Transverse colon (tissue), 4 donors: ENCODE measurements around the gene MRPL24. TPM values are rescaled to one million over a fixed set of nuclear protein-coding genes. Genes with fewer than 3 reads are reported as not detected.

ENCODE experiments used
- DNase-seq: peaks from one replicate; pipeline ENCODE4 v3.0.0-alpha.2; 2019
- H3K27ac ChIP-seq, 4 donors: fragments of 200-600 bp; sonication (generic); 2 replicates each; pipeline ENCODE4 v1.5.1; 2016 to 2018; ENCODE audit warnings: inconsistent platforms in 4 of 4
- H3K27me3 ChIP-seq: fragments of 200-600 bp; sonication (generic); 2 replicates; pipeline ENCODE4 v1.5.1; 2017; ENCODE audit warnings: inconsistent platforms
- H3K36me3 ChIP-seq, 4 donors: fragments of 200-600 bp; sonication (generic); 2 replicates each; pipeline ENCODE4 v1.5.1; 2017 to 2019; ENCODE audit warnings: inconsistent platforms in 4 of 4
- H3K4me1 ChIP-seq, 4 donors: fragments of 200-600 bp; sonication (generic); 2 replicates each; pipeline ENCODE4 v1.5.1; 2017 to 2020; ENCODE audit warnings: inconsistent platforms in 4 of 4
- H3K4me3 ChIP-seq, 4 donors: fragments of 200-600 bp; sonication (generic); 1 replicate in 1 of 4; 2 replicates in 3 of 4; pipeline versions ENCODE4 v1.5.1 to v1.6.1; 2017 to 2019; ENCODE audit warnings: inconsistent platforms in 4 of 4
- H3K9me3 ChIP-seq, 2 donors: fragments of 200-600 bp; sonication (generic); 2 replicates each; pipeline ENCODE4 v1.5.1; 2017 to 2019; ENCODE audit warnings: inconsistent platforms in 2 of 2
- EP300 ChIP-seq: sonication (generic); formaldehyde crosslinking; IDR thresholded peaks from one replicate; pipeline ENCODE4 v1.6.1; 2017; ENCODE audit warnings: antibody characterized with exemption, low read depth
- POLR2A ChIP-seq: fragments of 450-650 bp; IDR thresholded peaks from one replicate; pipeline ENCODE4 v1.6.1; 2016; ENCODE audit warnings: antibody characterized with exemption, mild to moderate bottlenecking, moderate library complexity
- POLR2AphosphoS5 ChIP-seq, 3 donors: sonication (generic); formaldehyde crosslinking; IDR thresholded peaks; one replicate each; pipeline ENCODE4 v1.6.1; 2016; ENCODE audit warnings: antibody characterized with exemption in 3 of 3
- WGBS, 2 donors: methylation state at CpG; one replicate each; pipeline ENCODE4 v1.1.5; 2018; ENCODE audit warnings: low coverage in 1 of 2; 5-methylcytosine and 5-hydroxymethylcytosine counted together
- in situ Hi-C, 4 donors: fragments of 200-750 bp; cut with MboI; loops; one replicate each; pipeline versions ENCODE4 v1.15.0 to v1.15.1; 2017; ENCODE audit warnings: low sequenced_read_pairs in 3 of 4, low pct_ligation_motif_present in 1 of 4, low pct_unique_long_range_greater_than_20kb in 1 of 4
- intact Hi-C: fragments of 100-400 bp; cut with DNase I; formaldehyde crosslinking; loops from one replicate; pipeline ENCODE4 v1.15.1; 2023; ENCODE audit warnings: low total_unique reads
- total RNA-seq, 4 donors: library from RNA; depleted of rRNA; stranded (reverse); fragments of >200 nt; gene quantifications; one replicate each; pipeline ENCODE4 v1.1.0, GENCODE V29; 2016
- TF ChIP-seq, protein P1 (sequence below), 5 experiments: fragments of 200-600 bp in 3 of 5; fragments of 450-650 bp in 2 of 5; sonication (generic) in 3 of 5; IDR thresholded peaks; 1 replicate in 2 of 5; 2 replicates in 3 of 5; pipeline ENCODE4 v1.5.1; 2016 to 2017; ENCODE audit warnings: antibody characterized with exemption in 5 of 5, inconsistent platforms in 3 of 5, mild to moderate bottlenecking in 2 of 5, moderate library complexity in 1 of 5

The MRPL24 gene
- total RNA-seq, 4 donors from 2014 or later = 6.8 to 44.9 (median 37.1) TPM

- H3K27ac ChIP-seq = no peak overlapping the region
- in situ Hi-C loops = no loop called here
- intact Hi-C loops = no loop called here
- no peak for DNase-seq
- H3K27me3 ChIP-seq = no peaks in the 10 kb centered on the region
- no peak for TF ChIP-seq POLR2AphosphoS5 (IDR thresholded peaks at IDR 0.05)
- no peak for TF ChIP-seq EP300
- TF ChIP-seq, protein P1, sequence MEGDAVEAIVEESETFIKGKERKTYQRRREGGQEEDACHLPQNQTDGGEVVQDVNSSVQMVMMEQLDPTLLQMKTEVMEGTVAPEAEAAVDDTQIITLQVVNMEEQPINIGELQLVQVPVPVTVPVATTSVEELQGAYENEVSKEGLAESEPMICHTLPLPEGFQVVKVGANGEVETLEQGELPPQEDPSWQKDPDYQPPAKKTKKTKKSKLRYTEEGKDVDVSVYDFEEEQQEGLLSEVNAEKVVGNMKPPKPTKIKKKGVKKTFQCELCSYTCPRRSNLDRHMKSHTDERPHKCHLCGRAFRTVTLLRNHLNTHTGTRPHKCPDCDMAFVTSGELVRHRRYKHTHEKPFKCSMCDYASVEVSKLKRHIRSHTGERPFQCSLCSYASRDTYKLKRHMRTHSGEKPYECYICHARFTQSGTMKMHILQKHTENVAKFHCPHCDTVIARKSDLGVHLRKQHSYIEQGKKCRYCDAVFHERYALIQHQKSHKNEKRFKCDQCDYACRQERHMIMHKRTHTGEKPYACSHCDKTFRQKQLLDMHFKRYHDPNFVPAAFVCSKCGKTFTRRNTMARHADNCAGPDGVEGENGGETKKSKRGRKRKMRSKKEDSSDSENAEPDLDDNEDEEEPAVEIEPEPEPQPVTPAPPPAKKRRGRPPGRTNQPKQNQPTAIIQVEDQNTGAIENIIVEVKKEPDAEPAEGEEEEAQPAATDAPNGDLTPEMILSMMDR (IDR thresholded peaks at IDR 0.05) = no peak
- TF ChIP-seq POLR2A = no peak
- no peaks in the 10 kb centered on the region for H3K9me3 ChIP-seq
- 86 to 100% methylated on average over 4 to 14 of the region's 14 CpGs for WGBS, 2 donors
- no peak overlapping the region for H3K4me3 ChIP-seq
- H3K36me3 ChIP-seq = peaks cover 0 to 10% (median 4%) of the 10 kb centered on the region in 4 donors
- peaks cover 27 to 52% (median 40%) of the 10 kb centered on the region in 4 donors for H3K4me1 ChIP-seq
Observed at GRCh38 chr1:156743367-156744302, 2.7 kb upstream of the MRPL24 start.

DNA sequence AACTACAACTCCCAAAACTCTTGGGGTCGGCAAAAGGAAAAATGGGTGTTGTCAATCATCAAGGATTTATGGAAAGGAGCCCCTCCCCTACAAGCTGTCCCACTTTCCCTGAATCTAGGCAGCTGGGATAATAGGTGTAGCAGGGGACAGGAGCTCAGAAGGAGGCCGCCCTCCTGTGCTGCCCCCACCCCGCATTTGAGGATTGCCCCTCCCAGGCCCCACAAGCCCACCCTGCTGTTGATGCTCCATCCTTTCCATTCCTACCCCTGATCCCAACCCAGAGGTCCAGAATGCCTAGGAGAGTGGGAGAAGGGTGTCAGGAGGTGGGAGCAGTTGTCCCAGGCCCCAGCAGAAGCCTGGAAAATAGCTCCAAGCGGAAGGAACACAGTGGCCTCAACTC lies 1.9 kb upstream of the MRPL24 start:
- WGBS, 2 donors = 92% methylated on average over 4 of the region's 4 CpGs; no CpG with 5 or more reads in 1 of the 2 donors
- no peak for TF ChIP-seq POLR2AphosphoS5 (IDR thresholded peaks at IDR 0.05)
- TF ChIP-seq, protein P1 (IDR thresholded peaks at IDR 0.05) = no peak
- TF ChIP-seq EP300 = no peak
- no peak for TF ChIP-seq POLR2A
- H3K27ac ChIP-seq = no peak overlapping the region
- peaks cover 21 to 44% (median 31%) of the 10 kb centered on the region in 4 donors for H3K4me1 ChIP-seq
- in situ Hi-C loops = no loop called here
- H3K27me3 ChIP-seq = no peaks in the 10 kb centered on the region
- intact Hi-C loops = no loop called here
- H3K4me3 ChIP-seq = no peak overlapping the region
- H3K9me3 ChIP-seq = no peaks in the 10 kb centered on the region
- no peak for DNase-seq
- H3K36me3 ChIP-seq = peaks cover 0 to 10% (median 4%) of the 10 kb centered on the region in 4 donors

- Histone ChIP-seq H3K4me1 (peaks cover 17 to 37% (median 25%) of the 10 kb centered on the region in 4 donors), H3K27ac (peak overlapping the region; percentile 76 to 89 (median 84)), H3K4me3 (no peak overlapping the region), H3K9me3 (no peaks in the 10 kb centered on the region), H3K27me3 (no peaks in the 10 kb centered on the region), H3K36me3 (peaks cover 0 to 10% (median 4%) of the 10 kb centered on the region in 4 donors)
- no peak for TF ChIP-seq EP300
- no peak for TF ChIP-seq POLR2A
- TF ChIP-seq POLR2AphosphoS5 (IDR thresholded peaks at IDR 0.05) = no peak
- TF ChIP-seq, protein P1 (IDR thresholded peaks at IDR 0.05) = no peak
- 75% methylated on average over 3 of the region's 3 CpGs; no CpG with 5 or more reads in 1 of the 2 donors for WGBS, 2 donors
- no peak for DNase-seq
- in situ Hi-C loops (no loop called here), intact Hi-C loops (no loop called here)
Observed at GRCh38 chr1:156742017-156742416, 1.1 kb upstream of the MRPL24 start.

- WGBS, 2 donors = 44 to 46% methylated on average over 4 to 8 of the region's 8 CpGs
- intact Hi-C loops (no loop called here), in situ Hi-C loops (no loop called here)
- no peaks in the 10 kb centered on the region for H3K9me3 ChIP-seq
- peak overlapping the region; percentile 76 to 89 (median 84) for H3K27ac ChIP-seq
- H3K36me3 ChIP-seq = peaks cover 0 to 15% (median 4%) of the 10 kb centered on the region in 4 donors
- no peaks in the 10 kb centered on the region for H3K27me3 ChIP-seq
- TF ChIP-seq, protein P1 (IDR thresholded peaks at IDR 0.05) = no peak
- TF ChIP-seq POLR2AphosphoS5 (IDR thresholded peaks at IDR 0.05) = no peak
- no peak for TF ChIP-seq POLR2A
- no peak for TF ChIP-seq EP300
- DNase-seq = no peak
- peak overlapping the region in 2 of 4 donors; percentile 1 to 90 for H3K4me3 ChIP-seq
- peaks cover 17 to 33% (median 21%) of the 10 kb centered on the region in 4 donors for H3K4me1 ChIP-seq
Observed at GRCh38 chr1:156741481-156741983, 644 bp upstream of the MRPL24 start.
